GM12878 (cell line): ENCODE data around the gene PHYKPL. TPM values are rescaled to one million over a fixed set of nuclear protein-coding genes. Genes with fewer than 3 reads are reported as not detected.

Source experiments
- ASH2L ChIP-seq: fragments of 300-600, 200-600 bp; sonication (generic); IDR thresholded peaks from 2 replicates; pipeline ENCODE4 v1.6.1; 2017; ENCODE audit warnings: low read depth, mild to moderate bottlenecking, borderline replicate concordance
- ATF3 ChIP-seq: IDR thresholded peaks from 2 replicates; pipeline ENCODE4 v1.6.1; 2011; ENCODE audit warnings: low read depth, mild to moderate bottlenecking, low read length, moderate library complexity, borderline replicate concordance; ENCODE audit errors: extremely low read depth
- BCL11A ChIP-seq: IDR thresholded peaks from 2 replicates; pipeline ENCODE4 v1.6.1; 2011; ENCODE audit warnings: low read depth, low read length
- CHD4 ChIP-seq: fragments of 200-600 bp; sonication (generic); IDR thresholded peaks from 2 replicates; pipeline ENCODE4 v1.6.1; 2016; ENCODE audit warnings: mild to moderate bottlenecking
- E2F4 ChIP-seq: IDR thresholded peaks from 2 replicates; pipeline ENCODE4 v1.6.1; 2012; ENCODE audit warnings: low read depth, low read length, improper control_type of control experiment
- HDGF ChIP-seq: fragments of 450-650 bp; IDR thresholded peaks from 2 replicates; pipeline ENCODE4 v1.6.1; 2016; ENCODE audit warnings: antibody characterized with exemption
- IRF4 ChIP-seq: IDR thresholded peaks from 2 replicates; pipeline ENCODE4 v1.6.1; 2011; ENCODE audit warnings: low read depth, low read length
- IRF5 ChIP-seq: fragments of 450-650 bp; IDR thresholded peaks from 2 replicates; pipeline ENCODE4 v1.6.1; 2017; ENCODE audit warnings: borderline replicate concordance
- KAT2A ChIP-seq: conservative IDR thresholded peaks from 2 replicates; pipeline ENCODE4 v1.6.1; 2011; ENCODE audit warnings: low read depth, low read length; ENCODE audit not compliant: control insufficient read depth
- LARP7 ChIP-seq: fragments of 450-650 bp; IDR thresholded peaks from 2 replicates; pipeline ENCODE4 v1.6.1; 2017; ENCODE audit warnings: mild to moderate bottlenecking
- MEF2B ChIP-seq: fragments of 450-650 bp; IDR thresholded peaks from 2 replicates; pipeline ENCODE4 v1.6.1; 2018; ENCODE audit warnings: mild to moderate bottlenecking, moderate library complexity; ENCODE audit not compliant: partially characterized antibody, poor library complexity, severe bottlenecking
- MTA3 ChIP-seq: IDR thresholded peaks from 2 replicates; pipeline ENCODE4 v1.6.1; 2012; ENCODE audit warnings: low read length, inconsistent platforms, borderline replicate concordance
- MYB ChIP-seq: fragments of 150-350 bp; IDR thresholded peaks from 2 replicates; pipeline ENCODE4 v1.6.1; 2014; ENCODE audit warnings: mild to moderate bottlenecking, low read depth, low read length, borderline replicate concordance
- PAX8 ChIP-seq: fragments of 450-650 bp; IDR thresholded peaks from 2 replicates; pipeline ENCODE4 v1.6.1; 2017; ENCODE audit warnings: mild to moderate bottlenecking, moderate library complexity
- POLR2AphosphoS2 ChIP-seq: IDR thresholded peaks from 2 replicates; pipeline ENCODE4 v1.6.1; 2011; ENCODE audit warnings: low read depth, mild to moderate bottlenecking, low read length, improper control_type of control experiment, moderate library complexity
- POLR2AphosphoS5 ChIP-seq: IDR thresholded peaks from 2 replicates; pipeline ENCODE4 v1.6.1; 2011; ENCODE audit warnings: mild to moderate bottlenecking, low read length, inconsistent platforms
- POU2F2 ChIP-seq: IDR thresholded peaks from 3 replicates; pipeline ENCODE4 v1.6.1; 2011; ENCODE audit warnings: low read depth, mild to moderate bottlenecking, low read length, borderline replicate concordance
- RB1 ChIP-seq: fragments of 450-650 bp; formaldehyde crosslinking; IDR thresholded peaks from 2 replicates; pipeline ENCODE4 v1.6.1; 2017; ENCODE audit warnings: mild to moderate bottlenecking, borderline replicate concordance
- TARDBP ChIP-seq: IDR thresholded peaks from 2 replicates; pipeline ENCODE4 v1.6.1; 2016; ENCODE audit warnings: borderline replicate concordance
- TBL1XR1 ChIP-seq: IDR thresholded peaks from 2 replicates; pipeline ENCODE4 v1.6.1; 2012; ENCODE audit warnings: low read depth, low read length, improper control_type of control experiment
- TCF3 ChIP-seq: IDR thresholded peaks from 2 replicates; pipeline ENCODE4 v1.6.1; 2012; ENCODE audit warnings: low read depth, mild to moderate bottlenecking, low read length, borderline replicate concordance; ENCODE audit not compliant: insufficient read depth
- YBX1 ChIP-seq: fragments of 450-650 bp; IDR thresholded peaks from 2 replicates; pipeline ENCODE4 v1.6.1; 2016; ENCODE audit warnings: antibody characterized with exemption
- ZNF384 ChIP-seq: IDR thresholded peaks from 2 replicates; pipeline ENCODE4 v1.6.1; 2012; ENCODE audit warnings: low read depth, mild to moderate bottlenecking, low read length, improper control_type of control experiment, borderline replicate concordance
- ZNF622 ChIP-seq: fragments of 450-650 bp; IDR thresholded peaks from 2 replicates; pipeline ENCODE4 v1.6.1; 2017; ENCODE audit warnings: mild to moderate bottlenecking, inconsistent platforms
- ZZZ3 ChIP-seq: IDR thresholded peaks from 2 replicates; pipeline ENCODE4 v1.6.1; 2011; ENCODE audit warnings: low read depth; ENCODE audit not compliant: control insufficient read depth, insufficient read length
- polyA plus RNA-seq, 11 experiments: library from polyadenylated mRNA; depleted of rRNA in 4 of 11; unstranded in 6 of 11; stranded (reverse) in 5 of 11; fragments of >200 nt; fragmentation: Nextera tagmentation in 4 of 11; fragmentation: Illumina TruSeq in 1 of 11; extraction: Ambion mirVana in 4 of 11; extraction: Trizol in 1 of 11; gene quantifications; 1 replicate in 1 of 11; 2 replicates in 10 of 11; pipeline versions ENCODE4 v1.2.1 to v1.2.3, GENCODE V29; 2011 to 2016; ENCODE audit warnings: inconsistent platforms in 2 of 11, missing spikeins in 2 of 11, low read depth in 1 of 11
- total RNA-seq, 4 experiments: library from RNA; depleted of rRNA in 3 of 4; stranded (reverse); fragments of >200 nt in 3 of 4; fragmentation: Illumina TruSeq in 1 of 4; extraction: Trizol in 1 of 4; gene quantifications; 2 replicates each; pipeline versions ENCODE4 v1.2.1 to v1.2.3, GENCODE V29; 2013 to 2021
- TF ChIP-seq, protein P1 (sequence below): fragments of 450-650 bp; formaldehyde crosslinking; IDR thresholded peaks from 2 replicates; pipeline ENCODE4 v1.4.0; 2020; ENCODE audit warnings: mild to moderate bottlenecking, moderate library complexity

PHYKPL gene
- total and polyA plus RNA-seq, 10 of the 15 experiments (the other 5 are each of a cell fraction or from before 2014, with no cell fraction given): 4.5 to 53.9 (median 25.6) TPM

DNA sequence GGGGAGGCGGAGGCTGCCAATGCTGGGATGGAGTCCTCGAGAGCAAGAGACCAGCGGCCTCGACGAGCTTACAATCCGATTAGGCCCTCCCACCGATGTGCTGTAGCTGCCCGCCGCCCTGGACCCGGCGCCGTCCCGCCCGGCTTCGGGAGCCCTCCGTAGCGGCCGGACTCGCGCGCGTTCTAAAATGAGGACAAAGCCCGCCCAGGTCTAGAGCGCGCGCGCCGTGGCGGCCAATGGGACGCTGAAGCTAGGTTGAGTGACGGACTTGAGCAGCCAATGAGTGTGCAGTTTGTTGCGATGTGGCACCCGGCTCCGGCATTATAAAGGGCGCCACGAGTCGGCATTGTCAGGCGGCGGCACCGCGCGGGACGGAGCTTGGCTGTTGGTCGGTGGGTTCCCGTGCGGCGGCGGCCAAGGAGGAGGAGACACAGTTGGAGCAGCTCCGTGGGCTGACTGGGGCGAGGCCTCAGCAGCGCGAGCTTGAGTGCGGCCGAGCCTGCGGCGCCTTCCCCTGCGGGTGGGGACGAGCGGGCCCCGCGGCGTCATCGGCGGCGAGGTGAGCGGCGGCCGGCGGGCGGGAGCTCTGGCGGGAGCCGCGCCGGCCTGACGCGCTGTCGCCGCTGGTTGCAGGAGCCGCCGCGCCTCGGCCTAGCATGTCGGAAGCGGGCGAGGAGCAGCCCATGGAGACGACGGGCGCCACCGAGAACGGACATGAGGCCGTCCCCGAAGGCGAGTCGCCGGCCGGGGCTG lies 28.2 kb downstream of the PHYKPL start, which contains the start of gene HNRNPAB (continued):
- TF ChIP-seq TCF3: peak; percentile 92
- no peak for TF ChIP-seq BCL11A
- no peak for TF ChIP-seq MYB
- peak; percentile 62; the same call in 1 of the 2 replicates for TF ChIP-seq LARP7
- TF ChIP-seq POLR2AphosphoS5: peak; percentile 100
- peak; percentile 82 for TF ChIP-seq E2F4
- TF ChIP-seq IRF4: no peak
- peak; percentile 99 for TF ChIP-seq POU2F2
- no peak for TF ChIP-seq YBX1
- no peak for TF ChIP-seq ASH2L
- peak; percentile 94 for TF ChIP-seq POLR2AphosphoS2
- TF ChIP-seq MEF2B: no peak
- TF ChIP-seq ZZZ3: no peak
- TF ChIP-seq HDGF: no peak
- no peak for TF ChIP-seq ZNF384
- TF ChIP-seq ATF3: no peak
- no peak for TF ChIP-seq ZNF622
- TF ChIP-seq IRF5: no peak
- TF ChIP-seq KAT2A: no peak
- peak; percentile 98 for TF ChIP-seq RB1
- TF ChIP-seq PAX8: no peak
- TF ChIP-seq CHD4: no peak
- no peak for TF ChIP-seq MTA3
- TF ChIP-seq, protein P1, sequence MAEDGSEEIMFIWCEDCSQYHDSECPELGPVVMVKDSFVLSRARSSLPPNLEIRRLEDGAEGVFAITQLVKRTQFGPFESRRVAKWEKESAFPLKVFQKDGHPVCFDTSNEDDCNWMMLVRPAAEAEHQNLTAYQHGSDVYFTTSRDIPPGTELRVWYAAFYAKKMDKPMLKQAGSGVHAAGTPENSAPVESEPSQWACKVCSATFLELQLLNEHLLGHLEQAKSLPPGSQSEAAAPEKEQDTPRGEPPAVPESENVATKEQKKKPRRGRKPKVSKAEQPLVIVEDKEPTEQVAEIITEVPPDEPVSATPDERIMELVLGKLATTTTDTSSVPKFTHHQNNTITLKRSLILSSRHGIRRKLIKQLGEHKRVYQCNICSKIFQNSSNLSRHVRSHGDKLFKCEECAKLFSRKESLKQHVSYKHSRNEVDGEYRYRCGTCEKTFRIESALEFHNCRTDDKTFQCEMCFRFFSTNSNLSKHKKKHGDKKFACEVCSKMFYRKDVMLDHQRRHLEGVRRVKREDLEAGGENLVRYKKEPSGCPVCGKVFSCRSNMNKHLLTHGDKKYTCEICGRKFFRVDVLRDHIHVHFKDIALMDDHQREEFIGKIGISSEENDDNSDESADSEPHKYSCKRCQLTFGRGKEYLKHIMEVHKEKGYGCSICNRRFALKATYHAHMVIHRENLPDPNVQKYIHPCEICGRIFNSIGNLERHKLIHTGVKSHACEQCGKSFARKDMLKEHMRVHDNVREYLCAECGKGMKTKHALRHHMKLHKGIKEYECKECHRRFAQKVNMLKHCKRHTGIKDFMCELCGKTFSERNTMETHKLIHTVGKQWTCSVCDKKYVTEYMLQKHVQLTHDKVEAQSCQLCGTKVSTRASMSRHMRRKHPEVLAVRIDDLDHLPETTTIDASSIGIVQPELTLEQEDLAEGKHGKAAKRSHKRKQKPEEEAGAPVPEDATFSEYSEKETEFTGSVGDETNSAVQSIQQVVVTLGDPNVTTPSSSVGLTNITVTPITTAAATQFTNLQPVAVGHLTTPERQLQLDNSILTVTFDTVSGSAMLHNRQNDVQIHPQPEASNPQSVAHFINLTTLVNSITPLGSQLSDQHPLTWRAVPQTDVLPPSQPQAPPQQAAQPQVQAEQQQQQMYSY (CRISPR knock-in tag): no peak
- TF ChIP-seq TARDBP: no peak
- TF ChIP-seq TBL1XR1: no peak
